ENCODE data around the gene SOCS4.
A peak's percentile ranks its signal among the peaks of the same experiment; 100 is the strongest.
"Not testable (repeated sequence)": the region's sequence is repeated elsewhere in the genome, so short reads cannot be mapped to it uniquely, and the experiment has no call there.

The SOCS4 gene

GRCh38 chr14:55005071-55005470 lies 22.0 kb upstream of the SOCS4 start:
- TF ChIP-seq MYC (IDR thresholded peaks at IDR 0.05; ENCODE audit: low read depth, low read length), result no peak
- no peak for TF ChIP-seq MAX (IDR thresholded peaks at IDR 0.05; ENCODE audit: low read depth, low read length)
- no peak for TF ChIP-seq CTCF (IDR thresholded peaks at IDR 0.05; ENCODE audit: low read depth, low read length)
- TF ChIP-seq POLR2A (IDR thresholded peaks at IDR 0.05; ENCODE audit: extremely low read depth, insufficient read length), result no peak
- no peak for DNase-seq (ENCODE audit: low read depth)

GRCh38 chr14:55015006-55015405 lies 12.0 kb upstream of the SOCS4 start:
- TF ChIP-seq MAX (IDR thresholded peaks at IDR 0.05; ENCODE audit: low read depth, low read length), result no peak
- TF ChIP-seq MYC (IDR thresholded peaks at IDR 0.05; ENCODE audit: low read depth, low read length), result no peak
- TF ChIP-seq POLR2A (IDR thresholded peaks at IDR 0.05; ENCODE audit: extremely low read depth, insufficient read length), result no peak
- no peak for TF ChIP-seq CTCF (IDR thresholded peaks at IDR 0.05; ENCODE audit: low read depth, low read length)
- DNase-seq (ENCODE audit: low read depth), result no peak
- no peak overlapping the region for H3K4me3 ChIP-seq (ENCODE audit: low read depth, low read length)

More at GRCh38 chr14:55005071-55005470, 22.0 kb upstream of the SOCS4 start:
- H3K4me3 ChIP-seq (ENCODE audit: low read depth, low read length), result no peak overlapping the region

- H3K4me3 ChIP-seq (ENCODE audit: low read depth, low read length), result no peak overlapping the region
- no peak for DNase-seq (ENCODE audit: low read depth)
- no peak for TF ChIP-seq MAX (IDR thresholded peaks at IDR 0.05; ENCODE audit: low read depth, low read length)
Measured at GRCh38 chr14:55019968-55020554, 7.0 kb upstream of the SOCS4 start.

DNA sequence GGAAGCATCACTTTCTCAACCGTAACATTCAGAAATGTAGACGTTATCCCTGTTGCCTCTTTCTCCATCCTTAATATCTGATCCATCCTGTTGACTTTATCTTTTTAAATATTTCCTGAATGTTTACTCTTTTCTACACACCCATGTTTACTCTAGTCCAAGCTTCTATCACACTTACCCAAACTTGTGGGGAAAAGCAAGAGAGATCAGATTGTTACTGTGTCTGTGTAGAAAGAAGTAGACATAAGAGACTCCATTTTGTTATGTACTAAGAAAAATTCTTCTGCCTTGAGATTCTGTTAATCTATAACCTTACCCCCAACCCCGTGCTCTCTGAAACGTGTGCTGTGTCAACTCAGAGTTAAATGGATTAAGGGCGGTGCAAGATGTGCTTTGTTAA lies 2.7 kb upstream of the SOCS4 start:
- not testable (repeated sequence) for H3K4me3 ChIP-seq (ENCODE audit: low read depth, low read length); DNase-seq (ENCODE audit: low read depth)

- TF ChIP-seq CTCF (IDR thresholded peaks at IDR 0.05; ENCODE audit: low read depth, low read length) (no peak), MYC (IDR thresholded peaks at IDR 0.05; ENCODE audit: low read depth, low read length) (no peak), POLR2A (IDR thresholded peaks at IDR 0.05; ENCODE audit: extremely low read depth, insufficient read length) (no peak), MAX (IDR thresholded peaks at IDR 0.05; ENCODE audit: low read depth, low read length) (no peak)
- peak overlapping the region; percentile 92 for H3K4me3 ChIP-seq (ENCODE audit: low read depth, low read length)
- DNase-seq (ENCODE audit: low read depth), result no peak
Measured at GRCh38 chr14:55025948-55026347, 1.1 kb upstream of the SOCS4 start.

DNA sequence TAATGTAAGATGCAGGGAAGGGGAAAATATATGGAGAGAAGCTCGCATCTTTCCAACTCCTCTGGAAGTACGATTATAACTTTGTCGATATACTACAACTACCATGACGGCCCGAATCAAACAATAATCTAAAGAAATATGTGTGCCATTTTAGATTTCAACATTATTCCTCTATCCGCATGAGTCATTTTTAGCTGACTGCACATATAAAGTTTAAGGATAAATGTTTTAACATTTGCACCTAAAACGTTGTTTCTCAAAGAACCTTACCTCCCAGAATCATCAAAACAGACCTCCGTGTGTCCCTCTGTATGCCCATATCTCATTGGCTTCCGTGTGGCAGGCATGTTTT lies 619 bp upstream of the SOCS4 start:
- TF ChIP-seq MAX (IDR thresholded peaks at IDR 0.05; ENCODE audit: low read depth, low read length) (no peak), CTCF (IDR thresholded peaks at IDR 0.05; ENCODE audit: low read depth, low read length) (no peak), MYC (IDR thresholded peaks at IDR 0.05; ENCODE audit: low read depth, low read length) (no peak), POLR2A (IDR thresholded peaks at IDR 0.05; ENCODE audit: extremely low read depth, insufficient read length) (no peak)
- peak overlapping the region; percentile 92 for H3K4me3 ChIP-seq (ENCODE audit: low read depth, low read length)
- DNase-seq (ENCODE audit: low read depth), result no peak

DNA sequence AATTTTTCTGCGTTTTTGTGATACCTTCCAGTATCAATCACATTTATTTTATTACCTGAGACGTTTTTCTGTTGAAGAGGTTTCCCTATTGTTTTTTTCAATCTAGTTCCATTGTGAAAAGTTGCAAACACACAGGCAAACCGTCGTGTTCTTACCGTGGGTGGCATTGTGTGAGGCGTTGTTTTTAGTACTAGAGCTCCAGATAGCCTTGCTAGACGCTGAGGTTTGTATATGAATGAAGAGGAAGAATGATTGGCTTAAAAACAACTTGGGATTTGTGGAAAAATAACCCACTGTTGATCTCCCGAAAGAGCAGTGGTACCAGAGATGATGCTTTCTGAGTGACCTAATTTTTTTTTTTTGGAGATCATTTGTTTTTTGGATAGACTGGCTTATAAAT lies 1.0 kb downstream of the SOCS4 start:
- H3K4me3 ChIP-seq (ENCODE audit: low read depth, low read length), result peak overlapping the region; percentile 92
- no peak for TF ChIP-seq CTCF (IDR thresholded peaks at IDR 0.05; ENCODE audit: low read depth, low read length)
- TF ChIP-seq MAX (IDR thresholded peaks at IDR 0.05; ENCODE audit: low read depth, low read length), result no peak
- TF ChIP-seq MYC (IDR thresholded peaks at IDR 0.05; ENCODE audit: low read depth, low read length), result no peak
- TF ChIP-seq POLR2A (IDR thresholded peaks at IDR 0.05; ENCODE audit: extremely low read depth, insufficient read length), result no peak
- no peak for DNase-seq (ENCODE audit: low read depth)
